GM23248 (cell line): Measurements from ENCODE around the gene SLC19A1. TPM values are rescaled to one million over a fixed set of nuclear protein-coding genes. Genes with fewer than 3 reads are reported as not detected.

Experiments
- DNase-seq: peaks from one replicate; pipeline ENCODE4 v3.0.0-alpha.2; 2015
- H2AFZ ChIP-seq: fragments of 200-600 bp; sonication (generic); 2 replicates; pipeline ENCODE4 v1.6.1; 2016; ENCODE audit warnings: antibody characterized with exemption
- H3F3A ChIP-seq: fragments of 200-600 bp; sonication (generic); 2 replicates; pipeline ENCODE4 v1.6.1; 2016; ENCODE audit warnings: mild to moderate bottlenecking, antibody characterized with exemption, mixed run types; ENCODE audit not compliant: insufficient read depth
- H3K27ac ChIP-seq: fragments of 200-600 bp; sonication (generic); 2 replicates; pipeline ENCODE4 v1.5.1; 2016; ENCODE audit warnings: mild to moderate bottlenecking
- H3K27me3 ChIP-seq: fragments of 200-600 bp; sonication (generic); replicated peaks from 2 replicates; pipeline ENCODE4 v1.6.1; 2016; ENCODE audit warnings: mild to moderate bottlenecking; ENCODE audit not compliant: insufficient read depth
- H3K36me3 ChIP-seq: fragments of 200-600 bp; sonication (generic); 2 replicates; pipeline ENCODE4 v1.6.1; 2016; ENCODE audit warnings: low read depth, mild to moderate bottlenecking
- H3K4me1 ChIP-seq: fragments of 200-600 bp; sonication (generic); 2 replicates; pipeline ENCODE4 v1.6.1; 2016; ENCODE audit warnings: mild to moderate bottlenecking; ENCODE audit not compliant: insufficient read depth
- H3K4me2 ChIP-seq: fragments of 200-600 bp; sonication (generic); one replicate; pipeline ENCODE4 v1.6.1; 2016; ENCODE audit warnings: mild to moderate bottlenecking; ENCODE audit not compliant: unreplicated experiment
- H3K4me3 ChIP-seq: fragments of 200-600 bp; sonication (generic); 2 replicates; pipeline ENCODE4 v1.5.1; 2016; ENCODE audit warnings: mild to moderate bottlenecking
- H3K79me2 ChIP-seq: fragments of 200-600 bp; sonication (generic); 2 replicates; pipeline ENCODE4 v1.6.1; 2016; ENCODE audit warnings: mild to moderate bottlenecking; ENCODE audit not compliant: insufficient read depth
- H3K9ac ChIP-seq: fragments of 200-600 bp; sonication (generic); 2 replicates; pipeline ENCODE4 v1.6.1; 2016; ENCODE audit warnings: mild to moderate bottlenecking
- H3K9me2 ChIP-seq: fragments of 200-600 bp; sonication (generic); 2 replicates; pipeline ENCODE4 v1.6.1; 2016; ENCODE audit warnings: mixed run types, mild to moderate bottlenecking, moderate library complexity; ENCODE audit not compliant: insufficient read depth
- H3K9me3 ChIP-seq: fragments of 200-600 bp; sonication (generic); one replicate; pipeline ENCODE4 v1.6.1; 2017; ENCODE audit warnings: low read depth
- H4K20me1 ChIP-seq: fragments of 200-600 bp; sonication (generic); 2 replicates; pipeline ENCODE4 v1.6.0; 2016; ENCODE audit not compliant: insufficient read depth
- EZH2 ChIP-seq: fragments of 200-600 bp; sonication (generic); IDR thresholded peaks from 2 replicates; pipeline ENCODE4 v1.6.1; 2018; ENCODE audit warnings: antibody characterized with exemption, mild to moderate bottlenecking; ENCODE audit not compliant: insufficient read depth, poor library complexity, severe bottlenecking
- EZH2phosphoT487 ChIP-seq: fragments of 200-600 bp; sonication (generic); IDR thresholded peaks from 2 replicates; pipeline ENCODE4 v1.6.1; 2018; ENCODE audit warnings: antibody characterized with exemption, moderate library complexity, mild to moderate bottlenecking, low read depth; ENCODE audit not compliant: insufficient read depth
- whole genome bisulfite sequencing, 2 experiments: methylation state at CpG; one replicate each; pipeline ENCODE4 v1.1.6; 2015 to 2017; ENCODE audit warnings: low lambda C conversion rate in 2 of 2, low coverage in 1 of 2; ENCODE audit errors: missing lambda C conversion rate in 2 of 2; 5-methylcytosine and 5-hydroxymethylcytosine counted together
- in situ Hi-C: fragments of 300-500 bp; cut with MboI; formaldehyde crosslinking; loops from 2 replicates; pipeline ENCODE4 v1.15.0; 2020
- polyA plus RNA-seq: library from polyadenylated mRNA; unstranded; fragments of >200 nt; fragmentation: Nextera tagmentation; extraction: Ambion mirVana; gene quantifications from 2 replicates; pipeline ENCODE4 v1.2.1, GENCODE V29; 2016
- total RNA-seq: library from RNA; depleted of rRNA; stranded (reverse); fragments of >200 nt; shearing (Covaris generic); gene quantifications from 2 replicates; pipeline ENCODE4 v1.2.3, GENCODE V29; 2014

Gene SLC19A1
- total and polyA plus RNA-seq, 2 experiments from 2014 or later, result 7.8 to 8.4 TPM

DNA sequence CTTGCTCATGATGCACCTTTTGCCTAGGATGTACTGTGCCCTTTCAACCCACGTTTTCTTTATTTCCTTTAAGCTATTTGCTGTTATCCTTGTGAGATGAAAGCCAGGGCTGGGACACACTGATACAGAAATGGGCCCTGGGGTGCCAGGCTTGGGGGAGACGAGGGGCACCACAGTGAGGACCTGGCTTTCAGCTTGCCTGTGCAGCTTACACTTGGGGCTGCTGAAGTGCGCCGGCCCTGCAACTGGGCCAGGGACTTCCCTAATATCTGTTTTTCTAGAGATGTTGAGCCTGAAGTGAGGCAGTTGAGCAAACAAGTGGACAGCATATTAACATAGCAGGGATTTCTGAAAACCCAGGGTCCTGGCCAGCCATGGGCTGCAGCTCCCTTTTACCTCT, 42.5 kb upstream of the SLC19A1 start:
- TF ChIP-seq EZH2, result no peak
- TF ChIP-seq EZH2phosphoT487, result no peak
- H3K9me2 ChIP-seq, result no peaks in the 10 kb centered on the region
- H3K27me3 ChIP-seq, result peaks cover 25% of the 10 kb centered on the region
- no peaks in the 10 kb centered on the region for H3K4me1 ChIP-seq
- no peak overlapping the region for H3K4me2 ChIP-seq
- H4K20me1 ChIP-seq, result no peaks in the 10 kb centered on the region
- H2AFZ ChIP-seq, result no peak overlapping the region
- no peak for DNase-seq
- H3F3A ChIP-seq, result no peaks in the 10 kb centered on the region
- no peaks in the 10 kb centered on the region for H3K79me2 ChIP-seq
- no peaks in the 10 kb centered on the region for H3K36me3 ChIP-seq
- 49 to 50% methylated on average over 4 of the region's 4 CpGs for WGBS, 2 experiments
- H3K4me3 ChIP-seq, result no peak overlapping the region
- in situ Hi-C loops, result no loop called here
- H3K9ac ChIP-seq, result no peak overlapping the region
- H3K27ac ChIP-seq, result no peak overlapping the region
- no peaks in the 10 kb centered on the region for H3K9me3 ChIP-seq

- in situ Hi-C loops, result no loop called here
- Histone ChIP-seq H3K9me3 (no peaks in the 10 kb centered on the region), H3K79me2 (no peaks in the 10 kb centered on the region), H4K20me1 (no peaks in the 10 kb centered on the region), H3F3A (no peaks in the 10 kb centered on the region), H3K4me3 (no peak overlapping the region), H3K9ac (no peak overlapping the region), H3K27ac (no peak overlapping the region), H3K9me2 (no peaks in the 10 kb centered on the region), H3K27me3 (peaks cover 17% of the 10 kb centered on the region), H2AFZ (no peak overlapping the region), H3K4me1 (no peaks in the 10 kb centered on the region), H3K4me2 (no peak overlapping the region), H3K36me3 (no peaks in the 10 kb centered on the region)
- TF ChIP-seq EZH2 (no peak), EZH2phosphoT487 (no peak)
- WGBS, 2 experiments, result 34 to 38% methylated on average over 9 to 10 of the region's 10 CpGs
- DNase-seq, result no peak
Observed at GRCh38 chr21:45583831-45584509, 41.7 kb upstream of the SLC19A1 start.

GRCh38 chr21:45582128-45582527, 39.9 kb upstream of the SLC19A1 start:
- in situ Hi-C loops, result no loop called here
- Histone ChIP-seq H3K36me3 (no peaks in the 10 kb centered on the region), H3K4me2 (no peak overlapping the region), H3K27me3 (peaks cover 10% of the 10 kb centered on the region), H4K20me1 (no peaks in the 10 kb centered on the region), H3K79me2 (no peaks in the 10 kb centered on the region), H2AFZ (no peak overlapping the region), H3K27ac (no peak overlapping the region), H3K9me3 (no peaks in the 10 kb centered on the region), H3K4me3 (no peak overlapping the region), H3F3A (no peaks in the 10 kb centered on the region), H3K4me1 (no peaks in the 10 kb centered on the region), H3K9me2 (no peaks in the 10 kb centered on the region), H3K9ac (no peak overlapping the region)
- 73% methylated on average over 5 of the region's 5 CpGs for WGBS, 2 experiments
- TF ChIP-seq EZH2phosphoT487, result no peak
- TF ChIP-seq EZH2, result no peak
- DNase-seq, result no peak

DNA sequence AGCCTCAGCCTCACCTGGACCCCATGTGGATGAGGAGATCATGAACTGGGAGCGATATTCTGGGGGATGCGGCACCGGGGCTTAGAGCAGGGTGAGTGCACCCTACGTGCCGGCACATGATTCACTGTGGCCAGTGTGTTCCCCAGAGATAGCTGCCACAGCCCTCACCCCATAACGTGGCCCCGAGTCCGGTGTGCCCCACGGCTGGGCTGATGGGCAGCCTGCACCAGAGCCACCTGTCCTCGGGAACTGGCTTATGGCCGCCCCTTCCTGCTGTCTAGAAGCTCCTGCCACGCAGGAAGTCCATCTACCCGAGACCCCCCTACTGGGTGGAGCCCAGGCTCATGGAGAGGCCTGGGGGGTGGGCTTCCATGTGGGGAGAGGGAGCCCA, 39.1 kb upstream of the SLC19A1 start:
- H3K4me1 ChIP-seq, result no peaks in the 10 kb centered on the region
- no peaks in the 10 kb centered on the region for H3F3A ChIP-seq
- H4K20me1 ChIP-seq, result no peaks in the 10 kb centered on the region
- no peak overlapping the region for H3K4me3 ChIP-seq
- no peaks in the 10 kb centered on the region for H3K36me3 ChIP-seq
- in situ Hi-C loops, result no loop called here
- TF ChIP-seq EZH2phosphoT487 (no peak), EZH2 (no peak)
- no peak overlapping the region for H2AFZ ChIP-seq
- no peak for DNase-seq
- peaks cover 12% of the 10 kb centered on the region for H3K27me3 ChIP-seq
- H3K9me3 ChIP-seq, result no peaks in the 10 kb centered on the region
- no peak overlapping the region for H3K9ac ChIP-seq
- no peaks in the 10 kb centered on the region for H3K79me2 ChIP-seq
- no peak overlapping the region for H3K27ac ChIP-seq
- 72 to 78% methylated on average over 13 of the region's 13 CpGs for WGBS, 2 experiments
- no peak overlapping the region for H3K4me2 ChIP-seq
- no peaks in the 10 kb centered on the region for H3K9me2 ChIP-seq
